ENCODE measurements around the gene MYO19.

- TF ChIP-seq CTCF (IDR thresholded peaks at IDR 0.05) (no peak), POLR2A (IDR thresholded peaks at IDR 0.05) (no peak)
Measured at GRCh38 chr17:36470499-36470898, 64.2 kb downstream of the MYO19 start.

Data from suprapubic skin (tissue), 3 donors.